KMS-11 (cell line): Measurements from ENCODE around the gene CLEC3B.
A peak's percentile ranks its signal among the peaks of the same experiment; 100 is the strongest.

Experiments
- H2AFZ ChIP-seq: fragments of 200-600 bp; sonication (generic); 2 replicates; pipeline ENCODE4 v1.6.1; 2016; ENCODE audit warnings: antibody characterized with exemption, mixed run types, low read depth
- H3K27ac ChIP-seq: fragments of 200-600 bp; sonication (generic); 2 replicates; pipeline ENCODE4 v1.6.1; 2016; ENCODE audit warnings: mild to moderate bottlenecking, mixed run types
- H3K27me3 ChIP-seq: fragments of 200-600 bp; sonication (generic); 2 replicates; pipeline ENCODE4 v1.6.1; 2017; ENCODE audit warnings: mild to moderate bottlenecking, low read depth, mixed run types, moderate library complexity; ENCODE audit not compliant: insufficient read depth
- H3K36me3 ChIP-seq: fragments of 200-600 bp; sonication (generic); 2 replicates; pipeline ENCODE4 v1.6.1; 2017; ENCODE audit warnings: mild to moderate bottlenecking, mixed run types; ENCODE audit not compliant: insufficient read depth
- H3K4me1 ChIP-seq: fragments of 200-600 bp; sonication (generic); 2 replicates; pipeline ENCODE4 v1.6.1; 2016; ENCODE audit warnings: mild to moderate bottlenecking, low read depth, mixed run types; ENCODE audit not compliant: poor library complexity, severe bottlenecking
- H3K4me2 ChIP-seq: fragments of 200-600 bp; sonication (generic); 2 replicates; pipeline ENCODE4 v1.7.0; 2016; ENCODE audit warnings: mild to moderate bottlenecking, mixed run types
- H3K4me3 ChIP-seq: fragments of 200-600 bp; sonication (generic); IDR thresholded peaks from 2 replicates; pipeline ENCODE4 v1.6.1; 2017; ENCODE audit warnings: low read depth, low read length, mixed read lengths; ENCODE audit not compliant: insufficient read depth
- H3K79me2 ChIP-seq: fragments of 200-600 bp; sonication (generic); 2 replicates; pipeline ENCODE4 v1.6.1; 2016; ENCODE audit warnings: low read depth, mixed run types; ENCODE audit not compliant: insufficient read depth
- H3K9ac ChIP-seq: fragments of 200-600 bp; sonication (generic); 2 replicates; pipeline ENCODE4 v1.6.1; 2016; ENCODE audit warnings: mild to moderate bottlenecking, mixed run types
- H4K20me1 ChIP-seq: fragments of 200-600 bp; sonication (generic); 2 replicates; pipeline ENCODE4 v1.6.1; 2016; ENCODE audit warnings: mild to moderate bottlenecking, mixed run types; ENCODE audit not compliant: insufficient read depth
- TF ChIP-seq, protein P1 (sequence below): fragments of 200-600 bp; sonication (generic); conservative IDR thresholded peaks from 2 replicates; pipeline ENCODE4 v1.6.1; 2017; ENCODE audit warnings: low read depth, mild to moderate bottlenecking, antibody characterized with exemption, low read length, moderate library complexity, mixed read lengths

CLEC3B gene

DNA sequence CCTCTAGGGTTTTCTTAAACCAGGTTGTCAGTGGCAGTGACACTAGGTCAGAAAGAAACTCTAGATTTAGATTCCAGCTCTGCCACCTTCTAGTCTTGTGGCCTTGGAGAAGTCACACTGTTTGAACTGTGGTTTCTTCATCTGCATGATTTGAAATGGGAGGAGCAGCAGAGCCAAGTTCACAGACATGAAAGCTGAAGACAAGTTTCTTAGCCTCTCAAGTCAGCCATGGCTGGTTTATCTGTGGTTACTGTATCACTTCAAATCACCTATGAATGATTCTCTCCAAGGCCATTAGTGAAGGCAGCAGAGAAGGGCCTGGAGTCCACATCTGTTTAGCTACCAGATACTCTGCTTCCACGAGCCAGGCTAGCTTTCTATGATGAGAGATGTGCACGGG is 15.6 kb downstream of the CLEC3B start:
- H2AFZ ChIP-seq, result peak overlapping the region; percentile 39
- no peaks in the 10 kb centered on the region for H3K79me2 ChIP-seq
- no peak overlapping the region for H3K4me3 ChIP-seq
- H4K20me1 ChIP-seq, result no peaks in the 10 kb centered on the region
- peak overlapping the region; percentile 39 for H3K27ac ChIP-seq
- TF ChIP-seq, protein P1, sequence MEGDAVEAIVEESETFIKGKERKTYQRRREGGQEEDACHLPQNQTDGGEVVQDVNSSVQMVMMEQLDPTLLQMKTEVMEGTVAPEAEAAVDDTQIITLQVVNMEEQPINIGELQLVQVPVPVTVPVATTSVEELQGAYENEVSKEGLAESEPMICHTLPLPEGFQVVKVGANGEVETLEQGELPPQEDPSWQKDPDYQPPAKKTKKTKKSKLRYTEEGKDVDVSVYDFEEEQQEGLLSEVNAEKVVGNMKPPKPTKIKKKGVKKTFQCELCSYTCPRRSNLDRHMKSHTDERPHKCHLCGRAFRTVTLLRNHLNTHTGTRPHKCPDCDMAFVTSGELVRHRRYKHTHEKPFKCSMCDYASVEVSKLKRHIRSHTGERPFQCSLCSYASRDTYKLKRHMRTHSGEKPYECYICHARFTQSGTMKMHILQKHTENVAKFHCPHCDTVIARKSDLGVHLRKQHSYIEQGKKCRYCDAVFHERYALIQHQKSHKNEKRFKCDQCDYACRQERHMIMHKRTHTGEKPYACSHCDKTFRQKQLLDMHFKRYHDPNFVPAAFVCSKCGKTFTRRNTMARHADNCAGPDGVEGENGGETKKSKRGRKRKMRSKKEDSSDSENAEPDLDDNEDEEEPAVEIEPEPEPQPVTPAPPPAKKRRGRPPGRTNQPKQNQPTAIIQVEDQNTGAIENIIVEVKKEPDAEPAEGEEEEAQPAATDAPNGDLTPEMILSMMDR, result no peak
- no peaks in the 10 kb centered on the region for H3K36me3 ChIP-seq
- H3K4me2 ChIP-seq, result peak overlapping the region; percentile 42
- no peaks in the 10 kb centered on the region for H3K27me3 ChIP-seq
- no peak overlapping the region for H3K9ac ChIP-seq
- H3K4me1 ChIP-seq, result peaks cover 34% of the 10 kb centered on the region

- no peak overlapping the region for H3K9ac ChIP-seq
- H3K4me2 ChIP-seq, result peak overlapping the region; percentile 42
- peaks cover 34% of the 10 kb centered on the region for H3K4me1 ChIP-seq
These were observed 16.1 kb downstream of the CLEC3B start for GRCh38 chr3:45042162-45042561.

GRCh38 chr3:45043728-45044299 is 17.7 kb downstream of the CLEC3B start:
- no peak overlapping the region for H3K9ac ChIP-seq
- H4K20me1 ChIP-seq, result no peaks in the 10 kb centered on the region
- no peak overlapping the region for H3K4me2 ChIP-seq
- no peak overlapping the region for H2AFZ ChIP-seq
- no peaks in the 10 kb centered on the region for H3K27me3 ChIP-seq
- no peaks in the 10 kb centered on the region for H3K36me3 ChIP-seq
- TF ChIP-seq, protein P1, result no peak
- H3K4me1 ChIP-seq, result peaks cover 28% of the 10 kb centered on the region
- no peak overlapping the region for H3K27ac ChIP-seq
- no peaks in the 10 kb centered on the region for H3K79me2 ChIP-seq
- no peak overlapping the region for H3K4me3 ChIP-seq

More at GRCh38 chr3:45042162-45042561, 16.1 kb downstream of the CLEC3B start:
- H3K36me3 ChIP-seq, result no peaks in the 10 kb centered on the region
- no peaks in the 10 kb centered on the region for H3K27me3 ChIP-seq
- H3K79me2 ChIP-seq, result no peaks in the 10 kb centered on the region
- TF ChIP-seq, protein P1, result no peak
- peak overlapping the region; percentile 39; the same call in 1 of the 2 replicates for H2AFZ ChIP-seq
- H4K20me1 ChIP-seq, result no peaks in the 10 kb centered on the region
- H3K27ac ChIP-seq, result peak overlapping the region; percentile 39
- H3K4me3 ChIP-seq, result no peak overlapping the region

GRCh38 chr3:45048244-45048643 is 22.1 kb downstream of the CLEC3B start:
- Histone ChIP-seq H3K4me3 (no peak overlapping the region), H3K4me1 (no peaks in the 10 kb centered on the region), H3K9ac (no peak overlapping the region), H3K27ac (no peak overlapping the region), H4K20me1 (no peaks in the 10 kb centered on the region), H3K36me3 (no peaks in the 10 kb centered on the region), H2AFZ (no peak overlapping the region), H3K27me3 (no peaks in the 10 kb centered on the region), H3K4me2 (no peak overlapping the region), H3K79me2 (no peaks in the 10 kb centered on the region)
- TF ChIP-seq, protein P1, result no peak
